IMR-90 (cell line): Measurements from ENCODE around the gene C1orf159. TPM values are rescaled to one million over a fixed set of nuclear protein-coding genes. Genes with fewer than 3 reads are reported as not detected.

Source experiments
- ATAC-seq: fragments of 200-7000 bp; cut with Tn5 transposase; 2 replicates; pipeline ENCODE4 v1.9.1; 2020; ENCODE audit warnings: low read depth, mild to moderate bottlenecking, moderate library complexity
- BruUV-seq: library from RNA; stranded (reverse); fragments of 400-500 nt; replicated peaks from 2 replicates; lab custom pipeline; 2021; lab: Mats Ljungman, UMichigan
- CTCF ChIA-PET: fragments of 300-600 bp; formaldehyde crosslinking; extraction: SDS; loops from one replicate; lab custom pipeline; 2021; ENCODE audit warnings: antibody characterized with exemption; lab: Yijun Ruan, JAX
- POLR2A ChIA-PET: fragments of 300-600 bp; sonication (Branson Sonifier 250); formaldehyde crosslinking; loops from one replicate; lab custom pipeline; 2022; ENCODE audit warnings: antibody characterized with exemption; ENCODE audit not compliant: unreplicated experiment; lab: Charles Lee
- DNase-seq: peaks from one replicate; pipeline ENCODE4 v3.0.0; 2013
- H2AFZ ChIP-seq: replicated peaks from 2 replicates; pipeline ENCODE3; 2013; ENCODE audit warnings: low read length, mild to moderate bottlenecking; ENCODE audit not compliant: poor library complexity
- H2AK5ac ChIP-seq: 2 replicates; pipeline ENCODE4 v1.6.1; 2013; ENCODE audit warnings: low read depth, low read length, inconsistent platforms
- H2AK9ac ChIP-seq: replicated peaks from 2 replicates; pipeline ENCODE3; 2013; ENCODE audit warnings: mild to moderate bottlenecking, low read depth, low read length, moderate library complexity; ENCODE audit not compliant: poor library complexity
- H2BK120ac ChIP-seq: 2 replicates; pipeline ENCODE4 v1.6.1; 2013; ENCODE audit warnings: low read depth, low read length, inconsistent platforms
- H2BK15ac ChIP-seq: 3 replicates; pipeline ENCODE4 v1.6.1; 2013; ENCODE audit warnings: low read depth, low read length, inconsistent platforms
- H2BK20ac ChIP-seq: 2 replicates; pipeline ENCODE4 v1.6.1; 2013; ENCODE audit warnings: low read depth, mild to moderate bottlenecking, inconsistent platforms, low read length, moderate library complexity
- H2BK5ac ChIP-seq: 2 replicates; pipeline ENCODE4 v1.6.1; 2013; ENCODE audit warnings: mild to moderate bottlenecking, low read depth, low read length, inconsistent platforms; ENCODE audit not compliant: poor library complexity, severe bottlenecking
- H3K14ac ChIP-seq: replicated peaks from 2 replicates; pipeline ENCODE4 v1.6.1; 2013; ENCODE audit warnings: low read depth, low read length, inconsistent platforms
- H3K18ac ChIP-seq: 2 replicates; pipeline ENCODE4 v1.6.1; 2013; ENCODE audit warnings: low read depth, low read length, control low read depth
- H3K23ac ChIP-seq: 2 replicates; pipeline ENCODE4 v1.6.1; 2013; ENCODE audit warnings: low read depth, low read length, inconsistent platforms
- H3K27ac ChIP-seq: 2 replicates; pipeline ENCODE4 v1.5.1; 2013; ENCODE audit warnings: mild to moderate bottlenecking, control low read depth, low read length; ENCODE audit not compliant: insufficient read depth
- H3K27me3 ChIP-seq: 2 replicates; pipeline ENCODE4 v1.6.1; 2013; ENCODE audit warnings: low read length; ENCODE audit not compliant: control insufficient read depth, insufficient read depth
- H3K36me3 ChIP-seq: 2 replicates; pipeline ENCODE4 v1.6.1; 2013; ENCODE audit warnings: low read length, mixed read lengths; ENCODE audit not compliant: control insufficient read depth, insufficient read depth
- H3K4ac ChIP-seq: 2 replicates; pipeline ENCODE4 v1.6.1; 2013; ENCODE audit warnings: low read depth, low read length, inconsistent platforms
- H3K4me1 ChIP-seq: 2 replicates; pipeline ENCODE4 v1.6.1; 2013; ENCODE audit warnings: low read length, mixed read lengths; ENCODE audit not compliant: control insufficient read depth, insufficient read depth
- H3K4me2 ChIP-seq: 2 replicates; pipeline ENCODE4 v1.6.1; 2013; ENCODE audit warnings: low read depth, mild to moderate bottlenecking, control low read depth, low read length, moderate library complexity
- H3K4me3 ChIP-seq: 2 replicates; pipeline ENCODE4 v1.5.1; 2013; ENCODE audit warnings: low read depth, mild to moderate bottlenecking, control low read depth, low read length, moderate library complexity; ENCODE audit not compliant: insufficient read depth
- H3K56ac ChIP-seq: 2 replicates; pipeline ENCODE4 v1.6.1; 2013; ENCODE audit warnings: low read length, inconsistent platforms; ENCODE audit not compliant: insufficient read depth; ENCODE audit errors: extremely low read depth
- H3K79me1 ChIP-seq, 2 experiments: 2 replicates each; pipeline ENCODE4 v1.6.1; 2013; ENCODE audit warnings: low read length in 2 of 2, inconsistent platforms in 1 of 2, low read depth in 1 of 2
- H3K9ac ChIP-seq: 2 replicates; pipeline ENCODE4 v1.6.1; 2013; ENCODE audit warnings: low read depth, low read length, control low read depth
- H3K9me1 ChIP-seq: 2 replicates; pipeline ENCODE4 v1.6.1; 2013; ENCODE audit warnings: low read length, inconsistent platforms; ENCODE audit not compliant: insufficient read depth
- H3K9me3 ChIP-seq: 2 replicates; pipeline ENCODE4 v1.6.1; 2013; ENCODE audit warnings: low read length; ENCODE audit not compliant: control insufficient read depth, insufficient read depth
- H4K20me1 ChIP-seq: 2 replicates; pipeline ENCODE4 v1.6.1; 2013; ENCODE audit warnings: low read length, inconsistent platforms; ENCODE audit not compliant: insufficient read depth
- H4K5ac ChIP-seq: 2 replicates; pipeline ENCODE4 v1.6.1; 2013; ENCODE audit warnings: mild to moderate bottlenecking, low read depth, low read length, control low read depth
- H4K8ac ChIP-seq, 2 experiments: 2 replicates each; pipeline ENCODE4 v1.6.1; 2013; ENCODE audit warnings: low read depth in 2 of 2, low read length in 2 of 2, control low read depth in 1 of 2, inconsistent platforms in 1 of 2
- H4K91ac ChIP-seq: 2 replicates; pipeline ENCODE4 v1.6.1; 2013; ENCODE audit warnings: low read depth, low read length, inconsistent platforms; ENCODE audit not compliant: insufficient read depth
- CEBPB ChIP-seq: IDR thresholded peaks from 2 replicates; pipeline ENCODE4 v1.6.1; 2012; ENCODE audit warnings: low read depth, low read length, improper control_type of control experiment
- CHD1 ChIP-seq: IDR thresholded peaks from 2 replicates; pipeline ENCODE4 v1.6.1; 2012; ENCODE audit warnings: low read depth, low read length, improper control_type of control experiment
- MAFK ChIP-seq: IDR thresholded peaks from 2 replicates; pipeline ENCODE4 v1.6.1; 2012; ENCODE audit warnings: low read depth, low read length, improper control_type of control experiment
- MAZ ChIP-seq: IDR thresholded peaks from 2 replicates; pipeline ENCODE4 v1.6.1; 2012; ENCODE audit warnings: low read depth, mild to moderate bottlenecking, low read length, improper control_type of control experiment, moderate library complexity, borderline replicate concordance
- MXI1 ChIP-seq: IDR thresholded peaks from 2 replicates; pipeline ENCODE4 v1.6.1; 2012; ENCODE audit warnings: low read depth, mild to moderate bottlenecking, low read length, moderate library complexity, borderline replicate concordance
- RAD21 ChIP-seq: IDR thresholded peaks from 2 replicates; pipeline ENCODE4 v1.6.1; 2012; ENCODE audit warnings: low read length, improper control_type of control experiment
- RCOR1 ChIP-seq: IDR thresholded peaks from 2 replicates; pipeline ENCODE4 v1.6.1; 2012; ENCODE audit warnings: mild to moderate bottlenecking, low read length, improper control_type of control experiment; ENCODE audit not compliant: insufficient replicate concordance
- SMC3 ChIP-seq: fragments of 150-350 bp; IDR thresholded peaks from 2 replicates; pipeline ENCODE4 v1.6.1; 2016; ENCODE audit warnings: low read depth, mild to moderate bottlenecking, antibody characterized with exemption, low read length, moderate library complexity
- WGBS, 2 experiments: methylation state at CpG; one replicate each; pipeline versions ENCODE4 v1.1.5 to v1.1.7; 2013; ENCODE audit warnings: missing lambda C conversion rate in 2 of 2; ENCODE audit not compliant: insufficient read length in 1 of 2; ENCODE audit errors: extremely low coverage in 2 of 2; 5-methylcytosine and 5-hydroxymethylcytosine counted together
- dilution Hi-C: fragments of 300-500 bp; cut with HindIII; formaldehyde crosslinking; loops from one replicate; pipeline ENCODE4 v1.14.3; 2018; ENCODE audit warnings: low sequenced_read_pairs; ENCODE audit not compliant: unreplicated experiment
- in situ Hi-C: fragments of 300-500 bp; cut with MboI; formaldehyde crosslinking; loops from 3 replicates; pipeline ENCODE4 v1.14.3; 2019; ENCODE audit warnings: low sequenced_read_pairs, inconsistent platforms, mixed read lengths
- intact Hi-C: fragments of 100-400 bp; cut with micrococcal nuclease; formaldehyde crosslinking; loops from 2 replicates; pipeline ENCODE4 v1.10.0; 2022
- polyA plus RNA-seq, 3 experiments: library from polyadenylated mRNA; depleted of rRNA; stranded (reverse); fragments of >200 nt; gene quantifications; 2 replicates each; pipeline ENCODE4 v1.2.3, GENCODE V29; 2012; ENCODE audit warnings: low replicate concordance in 1 of 3
- total RNA-seq: library from RNA; depleted of rRNA; stranded (reverse); fragments of >200 nt; gene quantifications from 2 replicates; pipeline ENCODE4 v1.2.3, GENCODE V29; 2012
- TF ChIP-seq, protein P1 (sequence below): conservative IDR thresholded peaks from 2 replicates; pipeline ENCODE4 v1.5.1; 2012; ENCODE audit warnings: mild to moderate bottlenecking, low read depth, low read length, improper control_type of control experiment
- TF ChIP-seq, protein P2 (sequence below): fragments of 150-350 bp; IDR thresholded peaks from 2 replicates; pipeline ENCODE4 v1.6.1; 2017; ENCODE audit warnings: mild to moderate bottlenecking, antibody characterized with exemption, low read length, low read depth

The C1orf159 gene
- total and polyA plus RNA-seq, 2 of the 4 experiments (the other 2 are of a cell fraction) = 2.9 to 12.6 TPM

DNA sequence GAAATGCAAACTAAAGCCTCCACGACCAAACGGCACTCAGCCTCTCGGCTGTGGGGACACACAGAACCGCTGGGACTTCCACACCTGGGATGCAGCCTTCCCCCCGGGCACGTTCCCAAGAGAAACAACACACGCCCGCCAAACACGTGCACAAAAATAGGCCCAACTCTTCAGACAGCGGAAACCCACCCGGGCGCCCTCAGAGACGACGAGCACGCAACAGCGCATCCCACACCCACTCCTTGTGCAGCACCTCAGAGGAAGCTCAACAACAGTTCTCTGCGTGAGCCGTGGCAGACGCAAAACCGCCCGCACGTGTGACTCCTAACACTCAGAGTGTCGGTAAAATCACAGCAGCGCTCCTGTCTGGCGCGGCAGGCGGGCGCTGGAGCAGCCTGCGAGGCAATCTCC lies 5.3 kb downstream of the C1orf159 start:
- BruUV-seq = no TSS peak
- Histone ChIP-seq H3K4me1 (no peaks in the 10 kb centered on the region), H3K56ac (no peak overlapping the region), H3K27me3 (no peaks in the 10 kb centered on the region), H2BK20ac (no peak overlapping the region), H2AK9ac (no peak overlapping the region), H3K18ac (no peak overlapping the region), H3K36me3 (peaks cover 5% of the 10 kb centered on the region; the same call in 1 of the 2 replicates), H3K9me1 (peaks cover 7% of the 10 kb centered on the region; the same call in 1 of the 2 replicates), H4K91ac (no peak overlapping the region), H3K14ac (no peak overlapping the region), H3K9ac (no peak overlapping the region), H3K23ac (no peak overlapping the region), H2BK15ac (no peak overlapping the region), H3K4me2 (no peak overlapping the region), H4K5ac (no peak overlapping the region), H2AK5ac (no peak overlapping the region), H3K79me1 (peaks cover 17 to 53% of the 10 kb centered on the region in 2 experiments), H3K27ac (no peak overlapping the region), H4K20me1 (no peaks in the 10 kb centered on the region; the same call in 1 of the 2 replicates), H3K4ac (no peak overlapping the region), H4K8ac (no peak overlapping the region), H2BK120ac (no peak overlapping the region), H2AFZ (no peak overlapping the region), H2BK5ac (no peak overlapping the region), H3K4me3 (no peak overlapping the region), H3K9me3 (peaks cover 5% of the 10 kb centered on the region)
- 93% methylated on average over 23 of the region's 29 CpGs; no CpG with 5 or more reads in 1 of the 2 experiments for WGBS, 2 experiments
- DNase-seq (no peak), ATAC-seq (no peak)
- ChIA-PET POLR2A (no interaction called here), CTCF (no interaction called here)
- intact Hi-C loops = no loop called here
- dilution Hi-C loops = no loop called here
- in situ Hi-C loops = no loop called here
- TF ChIP-seq RCOR1 = no peak
- TF ChIP-seq MXI1 = no peak
- no peak for TF ChIP-seq SMC3
- TF ChIP-seq CHD1 = no peak
- TF ChIP-seq RAD21 = no peak
- no peak for TF ChIP-seq MAZ
- TF ChIP-seq MAFK = no peak
- TF ChIP-seq, protein P1, sequence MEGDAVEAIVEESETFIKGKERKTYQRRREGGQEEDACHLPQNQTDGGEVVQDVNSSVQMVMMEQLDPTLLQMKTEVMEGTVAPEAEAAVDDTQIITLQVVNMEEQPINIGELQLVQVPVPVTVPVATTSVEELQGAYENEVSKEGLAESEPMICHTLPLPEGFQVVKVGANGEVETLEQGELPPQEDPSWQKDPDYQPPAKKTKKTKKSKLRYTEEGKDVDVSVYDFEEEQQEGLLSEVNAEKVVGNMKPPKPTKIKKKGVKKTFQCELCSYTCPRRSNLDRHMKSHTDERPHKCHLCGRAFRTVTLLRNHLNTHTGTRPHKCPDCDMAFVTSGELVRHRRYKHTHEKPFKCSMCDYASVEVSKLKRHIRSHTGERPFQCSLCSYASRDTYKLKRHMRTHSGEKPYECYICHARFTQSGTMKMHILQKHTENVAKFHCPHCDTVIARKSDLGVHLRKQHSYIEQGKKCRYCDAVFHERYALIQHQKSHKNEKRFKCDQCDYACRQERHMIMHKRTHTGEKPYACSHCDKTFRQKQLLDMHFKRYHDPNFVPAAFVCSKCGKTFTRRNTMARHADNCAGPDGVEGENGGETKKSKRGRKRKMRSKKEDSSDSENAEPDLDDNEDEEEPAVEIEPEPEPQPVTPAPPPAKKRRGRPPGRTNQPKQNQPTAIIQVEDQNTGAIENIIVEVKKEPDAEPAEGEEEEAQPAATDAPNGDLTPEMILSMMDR = no peak
- TF ChIP-seq, protein P2, sequence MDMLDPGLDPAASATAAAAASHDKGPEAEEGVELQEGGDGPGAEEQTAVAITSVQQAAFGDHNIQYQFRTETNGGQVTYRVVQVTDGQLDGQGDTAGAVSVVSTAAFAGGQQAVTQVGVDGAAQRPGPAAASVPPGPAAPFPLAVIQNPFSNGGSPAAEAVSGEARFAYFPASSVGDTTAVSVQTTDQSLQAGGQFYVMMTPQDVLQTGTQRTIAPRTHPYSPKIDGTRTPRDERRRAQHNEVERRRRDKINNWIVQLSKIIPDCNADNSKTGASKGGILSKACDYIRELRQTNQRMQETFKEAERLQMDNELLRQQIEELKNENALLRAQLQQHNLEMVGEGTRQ = no peak
- TF ChIP-seq CEBPB = no peak
